Choroid plexus epithelial cell (primary cell): ENCODE data around the gene PIEZO2.

Source experiments
- DNase-seq: peaks from one replicate; pipeline ENCODE4 v3.0.0-alpha.2; 2010; ENCODE audit warnings: low read depth
- H3K4me3 ChIP-seq: 2 replicates; pipeline ENCODE4 v1.5.1; 2011; ENCODE audit warnings: low read depth, mild to moderate bottlenecking, control low read depth, low read length, moderate library complexity
- CTCF ChIP-seq: conservative IDR thresholded peaks from 2 replicates; pipeline ENCODE4 v1.5.1; 2011; ENCODE audit warnings: low read depth, mild to moderate bottlenecking, control low read depth, inconsistent platforms, low read length, moderate library complexity

The PIEZO2 gene

DNA sequence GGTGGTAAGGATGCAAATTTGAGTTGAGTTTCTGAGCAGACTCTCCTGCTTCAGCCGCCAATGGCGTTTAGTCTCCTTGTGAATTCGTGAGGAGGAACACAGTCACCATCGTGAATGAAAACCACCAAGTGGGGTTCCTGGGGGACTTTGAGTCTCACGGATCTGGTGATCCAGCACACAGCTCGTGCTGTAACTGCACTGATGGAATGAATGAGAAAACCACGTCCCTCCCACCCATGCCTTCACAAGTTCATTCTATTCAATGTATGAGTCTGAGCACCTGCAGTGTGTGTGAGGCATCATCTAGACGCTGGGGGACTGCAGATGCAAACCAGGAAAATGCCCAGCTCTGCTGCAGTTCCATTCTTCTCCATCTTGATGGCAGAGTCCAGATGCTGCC is 127.9 kb downstream of the PIEZO2 start:
- H3K4me3 ChIP-seq, result no peak overlapping the region
- TF ChIP-seq CTCF, result no peak
- no peak for DNase-seq

GRCh38 chr18:11020877-11021414 is 128.4 kb downstream of the PIEZO2 start:
- TF ChIP-seq CTCF, result no peak
- no peak overlapping the region for H3K4me3 ChIP-seq
- no peak for DNase-seq

DNA sequence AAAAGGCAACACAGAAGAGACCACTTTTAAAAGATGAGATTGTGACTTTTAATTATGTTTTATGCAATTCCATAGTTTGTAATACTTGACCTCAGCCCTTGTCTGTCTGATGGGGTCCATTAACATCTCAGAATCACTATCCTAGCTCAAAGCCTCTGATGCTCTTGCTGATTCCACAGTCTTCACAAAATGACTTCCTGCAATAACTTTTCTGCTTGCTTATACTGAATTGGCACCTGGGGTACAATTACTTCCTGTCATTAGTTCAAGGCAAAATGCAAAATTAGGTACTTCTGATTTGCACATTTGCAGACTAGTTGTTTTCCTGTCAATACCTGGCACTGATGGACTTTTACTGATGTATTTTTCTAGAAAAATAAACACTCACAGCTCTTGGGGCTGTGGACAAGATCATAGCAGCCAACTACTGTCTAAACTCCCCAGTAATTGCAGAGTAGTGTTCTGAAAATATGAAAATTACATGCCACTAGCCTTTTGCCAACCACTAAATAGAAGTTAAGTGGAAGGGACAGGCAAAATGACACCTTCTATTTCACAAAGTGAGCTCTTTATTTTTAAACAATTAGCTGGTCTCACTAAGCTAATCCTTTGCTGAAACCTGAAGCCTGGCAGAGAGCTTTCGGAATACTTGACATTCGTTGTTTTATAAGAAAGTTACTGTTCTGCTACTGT is 129.1 kb downstream of the PIEZO2 start:
- TF ChIP-seq CTCF, result no peak
- DNase-seq, result no peak
- no peak overlapping the region for H3K4me3 ChIP-seq

DNA sequence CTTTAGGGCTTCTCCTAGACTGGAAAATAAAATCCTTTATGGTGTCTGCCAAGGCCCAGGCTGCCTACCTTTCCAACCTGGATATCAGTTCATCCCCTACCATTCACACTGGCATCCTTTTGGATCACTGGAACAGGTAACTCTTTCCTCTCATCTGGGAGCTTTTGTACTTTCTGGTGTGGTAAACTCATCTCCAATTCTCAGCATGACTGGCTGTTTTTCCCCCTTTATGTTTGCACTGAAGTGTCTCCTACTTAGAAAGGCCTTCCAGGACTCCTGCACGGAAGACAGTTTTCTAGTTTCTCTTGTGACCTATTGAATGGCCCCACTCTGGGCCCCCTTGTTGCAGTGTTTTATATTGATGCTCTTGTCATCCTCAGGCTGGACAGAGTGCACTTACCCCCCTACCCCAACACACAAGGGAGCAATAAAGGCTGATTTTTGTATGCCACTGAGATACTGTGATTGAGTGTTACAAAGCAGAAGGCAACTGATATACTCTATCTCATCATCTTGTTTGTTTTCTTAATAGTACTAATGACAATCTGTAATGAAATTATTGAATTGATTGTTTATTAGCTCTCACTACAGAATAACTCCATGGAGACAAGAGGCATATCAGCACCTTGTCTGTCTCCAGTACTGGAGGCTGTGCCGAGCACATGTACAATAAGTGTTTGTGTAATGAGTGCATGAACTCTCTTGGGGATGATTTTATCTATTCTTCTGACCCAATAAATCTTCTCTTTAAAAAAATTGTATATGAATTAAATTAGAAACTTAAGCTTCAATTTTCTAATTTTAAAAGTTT is 129.9 kb downstream of the PIEZO2 start:
- no peak for DNase-seq
- no peak overlapping the region for H3K4me3 ChIP-seq
- no peak for TF ChIP-seq CTCF

DNA sequence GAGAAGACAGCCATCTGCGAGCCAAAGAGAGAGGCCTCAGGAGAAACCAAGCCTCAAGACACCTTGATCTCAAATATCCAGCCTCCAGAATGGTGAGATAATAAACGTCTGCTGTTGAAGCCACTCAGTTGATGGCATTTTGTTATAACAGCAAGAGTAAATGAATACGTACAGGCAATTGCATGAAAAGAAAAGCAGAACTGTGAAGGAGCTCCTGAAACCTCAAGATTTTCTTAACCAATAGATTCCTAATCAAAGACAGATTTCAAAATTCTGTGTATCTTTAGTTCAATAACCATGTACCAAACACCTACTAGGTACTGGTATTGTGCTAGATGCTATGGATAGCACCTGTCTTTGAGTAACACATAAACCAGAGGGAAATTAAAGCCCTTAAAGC is 139.5 kb downstream of the PIEZO2 start:
- H3K4me3 ChIP-seq, result no peak overlapping the region
- no peak for TF ChIP-seq CTCF
- no peak for DNase-seq

- DNase-seq, result no peak
- no peak for TF ChIP-seq CTCF
- no peak overlapping the region for H3K4me3 ChIP-seq
Observed at GRCh38 chr18:11009147-11009546, 140.2 kb downstream of the PIEZO2 start.
